Endothelial cell of umbilical vein (primary cell): ENCODE measurements around the gene NAPB. TPM values are rescaled to one million over a fixed set of nuclear protein-coding genes. Genes with fewer than 3 reads are reported as not detected.

Experiments
- BruUV-seq: library from RNA; stranded (reverse); fragments of 400-500 nt; replicated peaks from 2 replicates; lab custom pipeline; 2021; lab: Mats Ljungman, UMichigan
- CTCF ChIA-PET: fragments of 300-600, 350-600 bp; sonication (Branson Sonifier 250); formaldehyde crosslinking; loops from one replicate; lab custom pipeline; 2021; ENCODE audit warnings: antibody characterized with exemption, inconsistent platforms; lab: Charles Lee
- POLR2A ChIA-PET: fragments of 300-600, 350-600 bp; sonication (Branson Sonifier 250); formaldehyde crosslinking; loops from one replicate; lab custom pipeline; 2021; ENCODE audit warnings: antibody characterized with exemption, inconsistent platforms; lab: Charles Lee
- DNase-seq: peaks from one replicate; pipeline ENCODE4 v3.0.0-alpha.2; 2011; ENCODE audit warnings: low read depth, low spot score
- FAIRE-seq: peaks from 2 replicates; lab custom pipeline; 2011; peaks lifted over from hg19 to GRCh38; lab: Jason Lieb, UNC
- H2AFZ ChIP-seq: 2 replicates; pipeline ENCODE4 v1.6.0; 2012; ENCODE audit warnings: low read depth, low read length, control low read depth, inconsistent platforms
- H3K27ac ChIP-seq: 2 replicates; pipeline ENCODE4 v1.5.1; 2011; ENCODE audit warnings: low read depth, mild to moderate bottlenecking, control low read depth, low read length, moderate library complexity; ENCODE audit not compliant: insufficient read depth
- H3K27me3 ChIP-seq, 2 experiments: 2 replicates each; pipeline versions ENCODE4 v1.6.0 to v1.6.1; 2011; ENCODE audit warnings: low read length in 2 of 2, mixed read lengths in 1 of 2; ENCODE audit not compliant: control insufficient read depth in 2 of 2, insufficient read depth in 2 of 2
- H3K36me3 ChIP-seq, 2 experiments: 2 replicates in 1 of 2; 3 replicates in 1 of 2; pipeline ENCODE4 v1.5.1; 2011; ENCODE audit warnings: low read length in 2 of 2, mild to moderate bottlenecking in 1 of 2, moderate library complexity in 1 of 2; ENCODE audit not compliant: control insufficient read depth in 2 of 2, insufficient read depth in 2 of 2; ENCODE audit errors: extremely low read depth in 1 of 2
- H3K4me1 ChIP-seq: 3 replicates; pipeline ENCODE4 v1.5.1; 2011; ENCODE audit warnings: mild to moderate bottlenecking, low read length; ENCODE audit not compliant: control insufficient read depth, insufficient read depth; ENCODE audit errors: extremely low read depth
- H3K4me2 ChIP-seq: 2 replicates; pipeline ENCODE4 v1.6.1; 2011; ENCODE audit warnings: low read length, control low read depth, mixed read lengths; ENCODE audit not compliant: insufficient read depth
- H3K4me3 ChIP-seq, 3 experiments: fragments of 200-600 bp in 1 of 3; sonication (generic), shearing (Covaris generic) in 1 of 3; replicated peaks in 1 of 3; 2 replicates each; pipeline ENCODE4 v1.5.1; 2011 to 2016; ENCODE audit warnings: control low read depth in 3 of 3, low read length in 3 of 3, mild to moderate bottlenecking in 2 of 3, inconsistent platforms in 1 of 3, low read depth in 1 of 3, moderate library complexity in 1 of 3; ENCODE audit not compliant: insufficient read depth in 1 of 3
- H3K79me2 ChIP-seq: 2 replicates; pipeline ENCODE4 v1.6.0; 2012; ENCODE audit warnings: low read length, inconsistent platforms; ENCODE audit not compliant: control insufficient read depth, insufficient read depth
- H3K9ac ChIP-seq: replicated peaks from 2 replicates; pipeline ENCODE3; 2011; ENCODE audit warnings: low read length, control low read depth; ENCODE audit not compliant: insufficient read depth; ENCODE audit errors: extremely low read depth
- H3K9me1 ChIP-seq: replicated peaks from 3 replicates; pipeline ENCODE4 v1.6.0; 2011; ENCODE audit warnings: mild to moderate bottlenecking, low read length; ENCODE audit not compliant: control insufficient read depth, insufficient read depth; ENCODE audit errors: extremely low read depth
- H3K9me3 ChIP-seq: replicated peaks from 2 replicates; pipeline ENCODE4 v1.5.1; 2012; ENCODE audit warnings: low read length, inconsistent platforms; ENCODE audit not compliant: control insufficient read depth, insufficient read depth
- H4K20me1 ChIP-seq: replicated peaks from 2 replicates; pipeline ENCODE3; 2011; ENCODE audit warnings: mild to moderate bottlenecking, low read length; ENCODE audit not compliant: control insufficient read depth, insufficient read depth; ENCODE audit errors: extremely low read depth
- CTCF ChIP-seq, 2 donors: IDR thresholded peaks; 1 replicate in 1 of 2; 2 replicates in 1 of 2; pipeline ENCODE4 v1.5.1; 2011; ENCODE audit warnings: low read length in 2 of 2, mild to moderate bottlenecking in 2 of 2, moderate library complexity in 2 of 2, control low read depth in 1 of 2, inconsistent platforms in 1 of 2, low read depth in 1 of 2; ENCODE audit not compliant: insufficient read depth in 1 of 2; ENCODE audit errors: extremely low read depth in 1 of 2
- EZH2 ChIP-seq: IDR thresholded peaks from 2 replicates; pipeline ENCODE4 v1.6.1; 2012; ENCODE audit warnings: borderline replicate concordance, low read depth, mild to moderate bottlenecking, moderate library complexity, low read length, inconsistent platforms; ENCODE audit not compliant: severe bottlenecking
- FOS ChIP-seq: IDR thresholded peaks from 2 replicates; pipeline ENCODE4 v1.6.1; 2011; ENCODE audit warnings: mild to moderate bottlenecking, low read length, moderate library complexity, borderline replicate concordance; ENCODE audit not compliant: insufficient read depth
- GATA2 ChIP-seq: IDR thresholded peaks from 2 replicates; pipeline ENCODE4 v1.7.0; 2011; ENCODE audit warnings: low read depth, mild to moderate bottlenecking, moderate library complexity, mixed read lengths, low read length; ENCODE audit not compliant: insufficient read length, insufficient read depth
- MYC ChIP-seq: IDR thresholded peaks from one replicate; pipeline ENCODE4 v1.6.1; 2011; ENCODE audit warnings: mild to moderate bottlenecking, low read depth, low read length
- POLR2A ChIP-seq: IDR thresholded peaks from 2 replicates; pipeline ENCODE4 v1.6.1; 2012; ENCODE audit warnings: low read depth, mild to moderate bottlenecking, control low read depth, low read length
- POLR2AphosphoS5 ChIP-seq: IDR thresholded peaks from 2 replicates; pipeline ENCODE4 v1.6.1; 2012; ENCODE audit warnings: low read depth, mild to moderate bottlenecking, control low read depth, low read length, moderate library complexity; ENCODE audit not compliant: insufficient read depth
- dilution Hi-C: fragments of 300-500 bp; cut with MboI; formaldehyde crosslinking; loops from one replicate; pipeline ENCODE4 v1.15.0; 2019; ENCODE audit warnings: low sequenced_read_pairs; ENCODE audit not compliant: extremely low pct_ligation_motif_present
- intact Hi-C: fragments of 100-400 bp; cut with micrococcal nuclease; formaldehyde crosslinking; loops from one replicate; pipeline ENCODE4 v1.10.0; 2022
- polyA plus RNA-seq, 4 experiments: library from polyadenylated mRNA; depleted of rRNA in 3 of 4; stranded (reverse) in 3 of 4; unstranded in 1 of 4; fragments of >200 nt; gene quantifications; 2 replicates each; pipeline versions ENCODE4 v1.2.1 to v1.2.3, GENCODE V29; 2011 to 2012; ENCODE audit warnings: missing spikeins in 1 of 4
- total RNA-seq: library from RNA; stranded (reverse); gene quantifications from 2 replicates; pipeline ENCODE4 v1.2.3, GENCODE V29; 2021

Gene NAPB
- total and polyA plus RNA-seq, 2 donors (not counting 3 experiments of a cell fraction or from before 2014, with no cell fraction given), result 4.7 to 10.1 TPM

GRCh38 chr20:23449421-23449820 is 28.1 kb upstream of the NAPB start:
- DNase-seq, result no peak
- H3K27me3 ChIP-seq, result no peaks in the 10 kb centered on the region
- no peaks in the 10 kb centered on the region for H3K9me1 ChIP-seq
- TF ChIP-seq EZH2, result no peak
- no peak for TF ChIP-seq POLR2A
- TF ChIP-seq GATA2, result no peak
- ChIA-PET CTCF (no interaction called here), POLR2A (no interaction called here)
- H3K27ac ChIP-seq, result no peak overlapping the region
- H3K9ac ChIP-seq, result no peak overlapping the region
- no peak overlapping the region for H3K4me2 ChIP-seq
- no peaks in the 10 kb centered on the region for H3K79me2 ChIP-seq
- intact Hi-C loops, result no loop called here
- BruUV-seq, result no TSS peak
- dilution Hi-C loops, result no loop called here
- H4K20me1 ChIP-seq, result no peaks in the 10 kb centered on the region
- H3K9me3 ChIP-seq, result no peaks in the 10 kb centered on the region
- H3K4me1 ChIP-seq, result no peaks in the 10 kb centered on the region
- no peak overlapping the region for H2AFZ ChIP-seq
- no peak for FAIRE-seq
- H3K36me3 ChIP-seq, result no peaks in the 10 kb centered on the region
- H3K4me3 ChIP-seq, result no peak overlapping the region

GRCh38 chr20:23448167-23448566 is 26.9 kb upstream of the NAPB start:
- no peaks in the 10 kb centered on the region for H3K4me1 ChIP-seq
- FAIRE-seq, result no peak
- no peaks in the 10 kb centered on the region for H3K36me3 ChIP-seq
- no peak overlapping the region for H3K9ac ChIP-seq
- BruUV-seq, result no TSS peak
- no peak for DNase-seq
- no peaks in the 10 kb centered on the region for H3K27me3 ChIP-seq
- H3K79me2 ChIP-seq, result no peaks in the 10 kb centered on the region
- CTCF ChIA-PET, result interaction anchor here (1.6 to 3.4 kb wide), 3 partner anchors 28 to 756 kb away, joined by 8 to 60 read pairs (median 17); partner anchors contain the start of genes NAPB and NXT1
- intact Hi-C loops (no loop called here), dilution Hi-C loops (no loop called here)
- no peaks in the 10 kb centered on the region for H4K20me1 ChIP-seq
- TF ChIP-seq POLR2A, result no peak
- no peak for TF ChIP-seq MYC
- no peak for TF ChIP-seq POLR2AphosphoS5
- TF ChIP-seq FOS, result no peak
- no peak for TF ChIP-seq CTCF (IDR thresholded peaks at IDR 0.05; ENCODE audit: extremely low read depth in 1 of 2, insufficient read depth in 1 of 2, low read depth in 1 of 2, low read length in 2 of 2)
- H3K9me1 ChIP-seq, result no peaks in the 10 kb centered on the region
- no peak overlapping the region for H3K4me2 ChIP-seq
- H3K4me3 ChIP-seq, result no peak overlapping the region
- no peaks in the 10 kb centered on the region for H3K9me3 ChIP-seq
- POLR2A ChIA-PET, result no interaction called here
- no peak overlapping the region for H2AFZ ChIP-seq
- no peak overlapping the region for H3K27ac ChIP-seq
